Measurements from ENCODE around the gene PPP3CA.

The PPP3CA gene

DNA sequence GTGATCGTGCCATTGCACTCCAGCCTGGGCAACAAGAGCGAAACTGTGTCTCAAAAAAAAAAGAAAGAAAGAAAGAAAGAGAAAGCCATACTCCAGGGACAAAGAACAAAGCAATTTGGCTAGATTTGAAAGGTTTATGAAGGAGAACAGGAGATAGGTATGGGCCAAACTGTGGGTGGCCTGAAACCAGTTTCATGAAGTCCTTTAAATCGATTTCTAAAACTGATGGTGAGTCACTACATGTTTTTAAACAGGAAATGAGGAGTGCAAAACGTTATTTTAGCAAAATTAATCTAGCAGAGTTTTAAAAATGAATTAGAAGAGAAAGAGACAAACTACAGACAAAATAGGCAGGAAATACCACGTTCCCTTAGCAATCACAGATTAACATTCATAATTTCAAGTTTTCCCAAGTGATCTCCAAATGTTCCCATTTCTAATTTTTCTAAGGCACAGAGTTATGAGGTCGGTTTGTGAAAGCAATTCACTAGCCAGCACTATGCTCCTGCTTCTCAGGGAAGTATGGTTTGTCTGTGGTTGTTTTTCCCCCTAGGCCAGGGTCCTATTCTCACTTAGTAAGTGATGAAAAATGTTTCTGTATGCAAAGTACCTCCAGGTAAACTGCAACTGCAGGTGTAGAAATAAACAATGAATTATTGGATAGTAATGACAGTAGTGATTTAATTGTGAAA lies 190.6 kb downstream of the PPP3CA start:
- TF ChIP-seq CTCF (IDR thresholded peaks at IDR 0.05; ENCODE audit: low read length, missing control alignments) = no peak
- DNase-seq (ENCODE audit: low read depth) = no peak
- no peak overlapping the region for H3K4me3 ChIP-seq (replicated peaks; ENCODE audit: low read depth, low read length)

- TF ChIP-seq CTCF (IDR thresholded peaks at IDR 0.05; ENCODE audit: low read length, missing control alignments) = no peak
- DNase-seq (ENCODE audit: low read depth) = no peak
- H3K4me3 ChIP-seq (replicated peaks; ENCODE audit: low read depth, low read length) = no peak overlapping the region
These were observed 191.4 kb downstream of the PPP3CA start for GRCh38 chr4:101155945-101156344.

DNA sequence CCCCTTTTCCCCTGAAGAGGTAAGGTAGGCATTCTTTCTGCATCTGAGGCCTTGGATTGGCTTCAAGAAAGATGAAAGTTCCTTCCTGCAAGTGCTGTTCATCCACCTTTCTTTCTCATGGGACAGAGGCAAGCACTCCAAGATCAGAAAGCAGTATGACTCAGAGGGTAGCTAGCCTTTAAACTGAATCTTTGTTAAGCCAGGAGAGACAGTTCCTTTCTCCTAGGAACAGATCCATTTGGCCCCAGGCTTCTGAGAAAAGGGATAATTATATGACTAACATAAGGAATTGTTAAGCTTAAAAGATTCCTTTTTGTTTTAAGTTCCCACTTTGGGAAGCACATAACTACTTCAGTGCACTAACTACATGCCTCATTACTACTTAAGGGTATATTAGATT lies 192.0 kb downstream of the PPP3CA start:
- DNase-seq (ENCODE audit: low read depth) = peak; percentile 40
- TF ChIP-seq CTCF (IDR thresholded peaks at IDR 0.05; ENCODE audit: low read length, missing control alignments) = no peak
- H3K4me3 ChIP-seq (replicated peaks; ENCODE audit: low read depth, low read length) = no peak overlapping the region

- H3K4me3 ChIP-seq (replicated peaks; ENCODE audit: low read depth, low read length) = no peak overlapping the region
- no peak for TF ChIP-seq CTCF (IDR thresholded peaks at IDR 0.05; ENCODE audit: low read length, missing control alignments)
- no peak for DNase-seq (ENCODE audit: low read depth)
These were observed 193.7 kb downstream of the PPP3CA start for GRCh38 chr4:101153653-101154052.

DNA sequence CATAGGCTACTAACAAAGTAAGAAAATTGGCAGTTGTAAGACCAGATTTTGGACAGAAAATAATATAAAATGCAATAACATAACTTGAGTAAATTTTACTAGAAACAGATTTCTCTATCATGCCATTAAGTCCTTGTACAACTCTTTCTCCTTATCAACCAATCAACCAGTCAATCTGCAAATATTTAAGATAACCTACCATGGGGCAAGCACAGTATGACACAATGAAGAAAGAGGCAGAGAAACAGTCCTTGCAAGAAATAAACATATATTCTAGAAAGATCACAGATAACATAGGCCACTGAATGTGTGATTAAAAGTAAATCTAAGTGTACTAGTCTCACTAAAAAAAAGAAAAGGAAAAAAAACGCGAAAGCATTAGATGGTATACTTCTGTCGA lies 194.8 kb downstream of the PPP3CA start:
- no peak for DNase-seq (ENCODE audit: low read depth)
- no peak for TF ChIP-seq CTCF (IDR thresholded peaks at IDR 0.05; ENCODE audit: low read length, missing control alignments)
- no peak overlapping the region for H3K4me3 ChIP-seq (replicated peaks; ENCODE audit: low read depth, low read length)

- DNase-seq (ENCODE audit: low read depth) = no peak
- no peak for TF ChIP-seq CTCF (IDR thresholded peaks at IDR 0.05; ENCODE audit: low read length, missing control alignments)
- no peak overlapping the region for H3K4me3 ChIP-seq (replicated peaks; ENCODE audit: low read depth, low read length)
These were observed 198.8 kb downstream of the PPP3CA start for GRCh38 chr4:101148551-101148950.

GRCh38 chr4:101147283-101147682 lies 200.0 kb downstream of the PPP3CA start:
- DNase-seq (ENCODE audit: low read depth) = no peak
- no peak for TF ChIP-seq CTCF (IDR thresholded peaks at IDR 0.05; ENCODE audit: low read length, missing control alignments)
- H3K4me3 ChIP-seq (replicated peaks; ENCODE audit: low read depth, low read length) = no peak overlapping the region

All from fibroblast of pulmonary artery (primary cell).